ENCODE results near the gene SENP3.
"Not testable (repeated sequence)": the region's sequence is repeated elsewhere in the genome, so short reads cannot be mapped to it uniquely, and the experiment has no call there.

Gene SENP3

DNA sequence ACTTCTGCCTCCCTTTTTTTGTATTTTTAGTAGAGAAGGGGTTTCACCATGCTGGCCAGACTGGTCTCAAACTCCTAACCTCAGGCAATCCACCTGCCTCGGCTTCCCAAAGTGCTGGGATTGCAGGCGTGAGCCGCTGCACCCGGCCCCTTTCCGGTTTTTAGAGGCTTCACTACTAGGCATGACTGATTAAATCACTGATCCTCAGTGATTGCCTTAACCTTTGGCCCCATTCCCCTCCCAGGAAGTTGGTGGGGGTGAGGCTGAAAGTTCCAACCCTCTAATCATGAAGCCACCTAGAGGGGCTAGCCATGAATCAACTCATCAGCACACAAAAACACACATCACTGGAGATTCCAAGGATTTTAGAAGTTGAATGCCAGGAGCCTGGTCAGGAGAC, 35.8 kb downstream of the SENP3 start:
- DNase-seq (ENCODE audit: low read depth) = not testable (repeated sequence)

DNA sequence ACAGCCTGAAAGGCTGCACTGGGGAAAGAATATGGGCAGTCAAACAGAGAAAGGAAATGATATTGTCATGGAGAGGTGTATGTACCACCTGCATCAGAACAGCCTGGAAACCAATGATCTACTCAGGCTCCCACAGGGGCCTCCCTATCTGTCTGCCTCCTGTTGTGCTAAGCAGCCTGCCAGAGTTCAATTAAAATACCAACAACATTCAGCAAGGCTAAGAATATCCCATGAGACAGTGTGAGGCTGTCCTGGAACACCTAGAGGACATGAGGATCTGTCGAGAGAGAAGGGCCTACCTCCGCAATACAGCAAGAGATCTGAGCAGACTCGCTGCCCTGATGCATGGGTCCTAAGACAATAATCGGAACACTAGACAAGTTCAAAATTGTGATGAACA, 44.6 kb downstream of the SENP3 start:
- no peak for DNase-seq (ENCODE audit: low read depth)

DNA sequence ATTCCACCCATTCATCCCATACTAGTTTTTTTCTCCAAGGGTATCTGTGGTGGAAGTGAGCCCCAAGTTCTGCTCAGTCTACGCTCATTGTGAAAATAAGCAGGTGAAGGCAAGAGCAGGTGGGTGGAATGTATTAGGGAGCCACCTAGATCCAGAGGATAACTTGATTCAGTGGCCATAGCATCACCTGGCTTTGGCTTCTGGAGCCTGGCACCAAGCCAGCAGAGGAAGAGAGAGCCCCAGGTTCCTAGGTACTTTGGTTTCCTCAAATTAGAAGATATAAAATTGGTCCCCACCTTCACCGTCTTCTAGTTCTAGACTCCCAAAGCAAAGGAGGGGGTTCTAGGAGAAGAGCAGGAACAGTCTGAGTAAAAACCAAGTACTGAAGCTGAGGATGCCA, 48.9 kb downstream of the SENP3 start:
- no peak for DNase-seq (ENCODE audit: low read depth)

DNA sequence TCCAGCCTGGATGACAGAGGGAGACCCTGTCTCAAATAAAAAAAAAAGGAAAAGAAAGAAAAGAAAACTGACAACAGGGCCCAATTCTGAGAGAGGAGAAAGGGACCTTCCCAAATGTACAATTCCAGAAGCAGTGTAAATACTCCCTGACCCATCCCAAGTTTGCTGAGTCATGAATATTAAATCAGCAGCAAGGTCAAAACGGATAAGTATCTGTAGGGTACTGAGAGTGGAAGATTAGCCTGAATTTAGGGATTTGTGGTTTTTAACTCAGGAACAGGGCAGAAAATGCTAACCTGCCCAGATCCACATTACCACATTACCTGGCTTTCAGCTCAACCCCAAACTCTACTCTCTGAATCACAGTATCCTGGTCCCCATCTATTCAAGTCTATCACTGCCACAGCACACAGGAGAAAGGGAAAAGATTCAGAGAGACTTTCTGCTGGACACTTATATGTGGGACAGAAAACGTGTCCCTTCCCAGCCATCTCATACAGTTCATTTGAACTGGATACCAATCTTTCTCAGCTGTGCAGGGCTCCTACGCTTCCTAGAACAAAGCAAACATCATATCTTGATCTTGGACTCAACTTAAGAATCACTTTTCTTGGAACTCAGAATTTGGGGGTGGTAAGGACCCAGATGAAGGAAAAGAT, 50.0 kb downstream of the SENP3 start:
- DNase-seq (ENCODE audit: low read depth) = no peak

DNA sequence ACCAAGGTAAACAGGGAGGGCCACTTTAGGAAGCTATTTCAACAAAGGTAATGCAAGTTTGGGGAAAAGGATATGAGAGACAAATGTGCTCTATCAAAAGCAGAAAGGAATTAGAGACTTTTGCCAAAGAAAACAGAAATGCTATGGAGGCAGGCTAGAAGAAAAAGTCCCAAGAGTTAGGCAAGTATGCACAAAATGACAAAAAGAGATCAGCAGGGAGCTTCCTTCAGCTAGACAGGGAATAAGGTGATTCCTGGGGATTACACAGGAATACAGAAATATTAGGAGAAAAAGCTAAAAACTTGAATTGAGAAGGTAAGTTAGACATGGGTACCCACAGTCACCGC, 50.5 kb downstream of the SENP3 start:
- DNase-seq (ENCODE audit: low read depth) = no peak

DNA sequence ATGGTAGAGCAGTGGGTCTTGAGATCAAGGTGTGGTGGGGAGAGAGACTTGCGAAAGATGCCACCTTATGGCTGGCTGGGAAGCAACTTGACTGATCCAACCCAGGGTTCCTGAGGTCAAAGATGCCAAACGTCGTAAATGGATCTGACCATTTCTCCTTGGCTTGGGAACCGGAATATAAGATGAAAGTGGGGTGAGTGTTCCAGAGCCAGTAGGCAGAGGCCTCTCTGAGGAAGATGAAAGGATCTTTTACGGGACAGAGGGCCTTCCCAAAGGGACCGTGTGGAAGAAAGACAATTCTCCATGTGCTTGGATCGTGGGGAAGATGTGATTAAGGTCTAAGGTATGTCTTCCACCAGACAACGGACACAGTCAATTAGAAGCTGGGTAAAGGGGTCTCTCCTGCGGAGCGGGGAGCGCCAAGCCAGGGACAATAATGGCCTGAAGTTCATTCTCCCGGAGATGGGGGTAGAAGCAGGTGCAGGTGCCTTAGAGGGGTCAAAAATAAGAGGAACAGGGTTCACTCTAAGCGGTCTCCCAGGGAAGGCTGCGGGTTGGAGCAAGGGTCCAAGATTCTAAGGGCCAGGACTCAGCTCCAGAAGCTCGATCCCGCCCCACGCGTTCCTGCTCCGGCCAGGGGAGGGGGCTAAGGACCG, 52.2 kb downstream of the SENP3 start:
- DNase-seq (ENCODE audit: low read depth) = no peak

DNA sequence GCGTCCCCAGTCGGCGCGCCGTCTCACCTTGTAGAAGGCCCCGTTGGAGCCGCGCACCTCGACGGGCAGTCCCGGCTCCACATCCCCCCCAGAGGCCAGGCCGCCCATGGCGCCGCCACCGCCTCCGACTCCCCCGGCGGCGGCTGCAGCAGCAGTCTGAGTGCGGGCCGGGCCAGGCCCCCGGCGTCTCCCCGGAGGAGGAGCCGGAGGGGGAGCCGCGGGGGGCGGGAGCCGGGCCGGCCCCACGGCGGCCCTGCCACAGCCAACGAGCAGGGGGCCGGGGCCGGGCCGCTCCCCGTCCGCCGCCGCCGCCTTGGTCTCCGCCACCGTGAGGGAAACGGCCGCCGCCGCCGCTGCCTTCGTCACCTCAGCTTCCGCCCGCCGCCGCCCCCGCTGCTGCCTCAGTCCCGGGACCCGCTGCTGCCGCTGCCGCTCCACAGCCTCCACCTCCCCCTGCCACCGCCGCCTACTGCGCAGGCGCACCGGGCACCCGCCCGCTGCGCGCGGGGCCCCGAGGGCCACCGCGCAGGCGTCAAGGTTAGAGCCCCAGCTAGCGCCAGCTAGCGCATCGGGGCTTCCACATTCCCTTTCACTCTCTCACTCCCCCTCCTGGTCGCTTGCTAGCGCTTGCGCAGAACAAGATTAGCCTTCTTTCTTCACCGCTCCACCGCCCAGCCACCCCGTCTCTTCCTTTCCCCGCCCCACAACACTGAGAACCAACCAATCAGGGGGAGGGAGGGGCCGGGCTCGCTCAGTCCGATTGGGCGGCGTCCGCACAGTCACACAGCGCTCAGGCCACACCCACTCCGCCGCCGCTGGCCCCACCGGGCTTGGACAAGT, 52.9 kb downstream of the SENP3 start, which contains the start of gene FXR2:
Gene FXR2 (minus strand): TSS at position 473 of the 840 bp plus-strand sequence. CDS start 365 bp downstream, at position 108.
- peak; percentile 98 for DNase-seq (ENCODE audit: low read depth)

DNA sequence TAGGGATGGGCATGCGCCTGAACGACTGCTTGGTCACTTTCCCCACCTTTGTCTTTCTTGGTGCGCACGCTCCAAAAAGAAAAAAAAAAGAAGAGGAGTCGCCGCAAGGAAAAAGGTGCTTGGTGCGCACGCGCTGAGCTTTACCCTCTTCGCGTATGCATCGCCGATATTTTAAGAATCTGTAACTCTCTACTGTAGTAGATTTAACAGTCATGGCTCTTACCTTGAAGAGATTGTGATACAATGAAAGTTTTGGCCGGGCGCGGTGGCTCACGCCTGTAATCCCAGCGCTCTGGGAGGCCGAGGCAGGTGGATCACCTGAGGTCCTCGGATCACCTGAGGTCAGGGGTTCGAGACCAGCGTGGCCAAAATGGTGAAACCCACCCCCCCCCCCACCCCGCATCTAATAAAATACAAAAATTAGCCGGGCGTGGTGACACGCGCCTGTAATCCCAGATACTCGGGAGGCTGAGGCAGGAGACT, 53.6 kb downstream of the SENP3 start:
- DNase-seq (ENCODE audit: low read depth) = no peak

DNA sequence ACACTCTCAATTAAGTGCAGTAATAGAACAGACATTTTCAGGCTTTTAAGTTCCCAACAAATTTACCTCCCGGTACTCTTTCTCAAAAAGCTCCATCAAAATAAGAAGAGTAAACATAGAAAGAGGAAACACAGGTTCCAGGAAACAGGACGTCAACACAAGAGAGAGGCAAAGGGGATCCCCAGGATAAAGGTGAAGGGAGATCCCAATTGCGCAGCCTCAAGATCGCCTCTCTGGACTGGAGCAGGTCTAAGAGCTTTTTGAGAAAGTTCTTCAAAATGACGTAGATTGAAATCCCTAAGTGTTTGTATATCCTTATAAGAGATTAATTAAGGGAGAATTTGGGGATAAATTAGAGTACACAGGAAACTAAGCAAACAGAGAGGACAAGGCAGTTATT, 56.9 kb downstream of the SENP3 start:
- DNase-seq (ENCODE audit: low read depth) = no peak

DNA sequence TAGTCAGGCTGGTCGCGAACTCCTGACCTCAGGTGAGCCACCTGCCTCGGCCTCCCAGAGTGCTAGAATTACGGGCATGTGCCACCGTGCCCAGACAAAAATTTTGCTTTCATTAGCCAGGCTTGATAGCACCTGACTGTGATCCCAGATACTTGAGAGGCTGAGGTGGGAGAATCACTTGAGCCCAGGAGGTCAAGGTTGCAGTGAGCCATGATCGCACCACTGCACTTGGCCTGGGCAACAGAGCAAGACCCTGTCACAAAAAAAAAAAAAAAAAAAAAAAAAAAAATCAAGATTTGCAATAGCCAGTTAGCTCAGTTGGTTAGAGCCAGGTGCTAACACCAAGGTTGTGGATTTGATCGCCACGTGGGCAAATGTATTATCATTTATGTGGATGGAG, 59.1 kb downstream of the SENP3 start:
- DNase-seq (ENCODE audit: low read depth) = no peak
